ENCODE measurements around the gene GPR157.

DNA sequence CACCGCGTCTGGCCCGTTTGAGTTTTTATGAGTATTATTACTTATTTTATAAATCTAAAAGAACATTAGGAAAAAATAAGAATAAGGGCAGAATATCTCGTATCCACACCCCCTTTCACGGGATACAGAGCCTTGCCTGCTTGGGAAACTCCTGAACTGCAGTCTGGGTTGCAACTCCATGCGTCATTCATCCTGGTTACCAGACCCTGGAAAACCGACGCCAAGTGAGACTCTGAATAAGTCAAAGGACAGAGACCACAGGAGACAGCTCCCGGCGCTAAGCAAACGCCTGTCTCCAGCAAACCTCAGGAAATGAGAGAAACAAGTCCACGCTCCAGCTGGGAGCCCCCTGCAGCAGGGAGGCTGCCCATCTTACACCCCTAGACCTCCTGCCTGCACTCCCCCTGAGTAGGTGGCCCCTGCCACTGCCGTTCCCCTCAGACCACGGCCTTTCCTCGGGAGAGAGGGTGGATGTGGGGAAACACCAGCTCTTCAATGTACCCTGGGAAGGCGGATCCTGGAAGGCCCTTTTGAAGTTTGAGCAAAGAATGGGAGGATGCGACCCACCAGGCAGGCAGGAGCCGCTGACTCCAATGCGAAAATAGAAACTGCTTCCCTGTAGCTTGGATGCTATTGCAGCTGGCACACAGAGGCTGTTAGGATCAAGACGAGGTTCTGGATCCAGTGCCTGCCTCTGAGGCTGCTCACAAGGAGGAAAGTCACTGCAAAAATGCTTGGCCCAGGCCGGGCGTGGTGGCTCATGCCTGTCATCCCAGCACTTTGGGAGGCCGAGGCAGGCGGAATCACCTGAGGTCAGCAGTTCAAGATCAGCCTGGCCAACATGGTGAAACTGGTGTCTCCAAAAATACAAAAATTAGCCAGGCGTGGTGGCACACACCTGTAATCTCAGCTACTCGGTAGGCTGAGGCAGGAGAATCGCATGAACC is 37.7 kb upstream of the GPR157 start:
- no peak for TF ChIP-seq POLR2A (IDR thresholded peaks at IDR 0.05)
- no peak for TF ChIP-seq EP300 (IDR thresholded peaks at IDR 0.05)
- TF ChIP-seq CTCF (IDR thresholded peaks at IDR 0.05), result no peak
- no peak for TF ChIP-seq POLR2AphosphoS5 (IDR thresholded peaks at IDR 0.05)
